AG04450 (cell line): ENCODE measurements around the gene NFIB. TPM values are rescaled to one million over a fixed set of nuclear protein-coding genes. Genes with fewer than 3 reads are reported as not detected.

Source experiments
- CTCF ChIA-PET: fragments of 300-600, 350-600 bp; formaldehyde crosslinking; extraction: SDS; loops from one replicate; lab custom pipeline; 2022; ENCODE audit warnings: antibody characterized with exemption, inconsistent platforms; lab: Charles Lee
- POLR2A ChIA-PET: fragments of 350-600 bp; formaldehyde crosslinking; extraction: SDS; loops from one replicate; lab custom pipeline; 2021; ENCODE audit warnings: antibody characterized with exemption, inconsistent platforms; lab: Yijun Ruan, JAX
- DNase-seq: peaks from one replicate; pipeline ENCODE4 v3.0.0-alpha.2; 2011; ENCODE audit warnings: low read depth, low spot score
- H3K27ac ChIP-seq: one replicate; pipeline ENCODE4 v1.5.1; 2012; ENCODE audit warnings: low read depth, low read length, control low read depth
- H3K27me3 ChIP-seq: one replicate; pipeline ENCODE4 v1.6.0; 2012; ENCODE audit warnings: low read length; ENCODE audit not compliant: control insufficient read depth, insufficient read depth
- H3K4me3 ChIP-seq: 2 replicates; pipeline ENCODE4 v1.5.1; 2011; ENCODE audit warnings: mild to moderate bottlenecking, low read depth, low read length, control low read depth
- H3K9me3 ChIP-seq: 2 replicates; pipeline ENCODE4 v1.5.1; 2012; ENCODE audit warnings: low read length; ENCODE audit not compliant: control insufficient read depth, insufficient read depth
- polyA plus RNA-seq: library from polyadenylated mRNA; depleted of rRNA; stranded (reverse); fragments of >200 nt; gene quantifications from 2 replicates; pipeline ENCODE4 v1.2.3, GENCODE V29; 2011
- TF ChIP-seq, protein P1 (sequence below): IDR thresholded peaks from 2 replicates; pipeline ENCODE4 v1.5.1; 2011; ENCODE audit warnings: low read depth, low read length, control low read depth, inconsistent platforms

The NFIB gene
- polyA plus RNA-seq, 1 experiment, result 2.2 TPM

DNA sequence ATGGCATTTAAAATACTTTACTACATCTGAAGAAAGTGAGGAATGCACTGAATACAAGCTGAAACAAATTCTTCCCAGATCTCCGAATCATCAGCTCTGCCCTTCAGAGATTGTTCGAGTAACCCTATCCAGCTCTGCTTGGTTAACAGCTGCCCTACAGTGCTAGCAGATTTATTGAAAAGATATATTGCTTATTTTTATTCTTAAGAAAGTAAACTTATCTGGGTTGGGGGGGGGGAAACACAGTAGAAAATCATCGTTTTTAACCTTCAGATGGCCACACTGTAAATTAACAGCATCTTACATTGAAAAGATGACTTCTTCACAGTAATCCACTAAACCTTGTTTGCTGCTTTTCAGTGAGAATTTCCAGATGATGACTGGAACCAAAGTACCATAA lies 210.8 kb downstream of the NFIB start:
- ChIA-PET POLR2A (interaction anchor here (0.6 to 0.7 kb wide), 2 partner anchors 212 to 1116 kb away, joined by 3 to 9 read pairs; no protein-coding TSS in a partner anchor), CTCF (interaction anchor here (0.7 to 1.3 kb wide), 3 partner anchors 157 to 326 kb away, joined by 3 read pairs; no protein-coding TSS in a partner anchor)
- Histone ChIP-seq H3K9me3 (no peaks in the 10 kb centered on the region), H3K27ac (no peak overlapping the region), H3K27me3 (no peaks in the 10 kb centered on the region), H3K4me3 (no peak overlapping the region)
- TF ChIP-seq, protein P1, sequence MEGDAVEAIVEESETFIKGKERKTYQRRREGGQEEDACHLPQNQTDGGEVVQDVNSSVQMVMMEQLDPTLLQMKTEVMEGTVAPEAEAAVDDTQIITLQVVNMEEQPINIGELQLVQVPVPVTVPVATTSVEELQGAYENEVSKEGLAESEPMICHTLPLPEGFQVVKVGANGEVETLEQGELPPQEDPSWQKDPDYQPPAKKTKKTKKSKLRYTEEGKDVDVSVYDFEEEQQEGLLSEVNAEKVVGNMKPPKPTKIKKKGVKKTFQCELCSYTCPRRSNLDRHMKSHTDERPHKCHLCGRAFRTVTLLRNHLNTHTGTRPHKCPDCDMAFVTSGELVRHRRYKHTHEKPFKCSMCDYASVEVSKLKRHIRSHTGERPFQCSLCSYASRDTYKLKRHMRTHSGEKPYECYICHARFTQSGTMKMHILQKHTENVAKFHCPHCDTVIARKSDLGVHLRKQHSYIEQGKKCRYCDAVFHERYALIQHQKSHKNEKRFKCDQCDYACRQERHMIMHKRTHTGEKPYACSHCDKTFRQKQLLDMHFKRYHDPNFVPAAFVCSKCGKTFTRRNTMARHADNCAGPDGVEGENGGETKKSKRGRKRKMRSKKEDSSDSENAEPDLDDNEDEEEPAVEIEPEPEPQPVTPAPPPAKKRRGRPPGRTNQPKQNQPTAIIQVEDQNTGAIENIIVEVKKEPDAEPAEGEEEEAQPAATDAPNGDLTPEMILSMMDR, result no peak
- no peak for DNase-seq

DNA sequence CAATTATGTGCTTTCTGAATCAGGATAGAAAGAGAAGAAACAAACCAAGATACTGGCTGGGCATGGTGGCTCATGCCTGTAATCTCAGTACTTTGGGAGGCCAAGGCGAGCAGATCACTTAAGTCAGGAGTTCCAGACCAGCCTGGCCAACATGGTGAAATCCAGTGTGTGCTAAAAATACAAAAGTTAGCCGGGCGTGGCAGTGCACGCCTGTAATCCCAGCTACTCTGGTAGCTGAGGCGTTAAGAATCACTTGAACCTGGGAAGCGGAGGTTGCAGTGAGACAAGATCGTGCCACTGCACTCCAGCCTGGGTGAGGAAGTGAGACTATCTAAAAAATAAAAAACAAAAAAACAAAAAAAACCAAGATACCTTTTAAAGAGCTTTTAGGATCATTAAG lies 214.2 kb downstream of the NFIB start:
- no peak for DNase-seq
- Histone ChIP-seq H3K4me3 (no peak overlapping the region), H3K27ac (no peak overlapping the region), H3K9me3 (no peaks in the 10 kb centered on the region), H3K27me3 (no peaks in the 10 kb centered on the region)
- ChIA-PET POLR2A (no interaction called here), CTCF (no interaction called here)
- TF ChIP-seq, protein P1, result no peak

DNA sequence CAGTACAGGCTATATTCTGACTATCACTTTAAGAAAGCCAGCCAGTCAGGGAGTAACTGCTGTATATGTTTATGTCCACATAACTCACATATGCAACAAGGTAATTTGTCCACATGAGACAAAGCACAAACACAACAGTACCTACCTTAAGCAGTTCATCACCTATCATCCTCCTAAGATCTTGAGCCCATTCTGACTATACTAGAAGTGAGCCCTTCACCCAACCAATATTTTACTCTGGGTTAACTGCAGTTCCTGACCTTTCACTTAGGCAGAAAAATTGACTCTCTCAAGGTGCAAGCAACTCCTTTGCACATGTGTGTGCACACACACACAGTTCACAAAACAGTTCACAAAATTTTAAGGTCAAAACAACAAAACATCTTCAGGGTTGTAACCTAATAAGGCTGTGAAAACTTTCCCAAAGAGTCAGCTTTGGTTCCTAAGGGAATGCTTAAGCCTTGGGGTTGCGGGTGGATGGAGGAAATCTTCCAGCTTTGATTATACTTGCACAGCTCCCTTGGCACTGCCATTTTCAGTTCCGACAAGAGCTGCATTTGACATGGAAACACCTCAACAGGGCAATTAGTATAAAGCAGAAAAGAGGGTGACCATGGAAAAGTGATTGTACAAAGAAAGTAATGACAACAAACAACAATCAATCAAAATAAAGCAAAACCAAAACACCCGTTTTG lies 215.3 kb downstream of the NFIB start:
- DNase-seq, result no peak
- ChIA-PET CTCF (no interaction called here), POLR2A (no interaction called here)
- Histone ChIP-seq H3K27ac (no peak overlapping the region), H3K27me3 (no peaks in the 10 kb centered on the region), H3K4me3 (no peak overlapping the region), H3K9me3 (no peaks in the 10 kb centered on the region)
- TF ChIP-seq, protein P1, result no peak

DNA sequence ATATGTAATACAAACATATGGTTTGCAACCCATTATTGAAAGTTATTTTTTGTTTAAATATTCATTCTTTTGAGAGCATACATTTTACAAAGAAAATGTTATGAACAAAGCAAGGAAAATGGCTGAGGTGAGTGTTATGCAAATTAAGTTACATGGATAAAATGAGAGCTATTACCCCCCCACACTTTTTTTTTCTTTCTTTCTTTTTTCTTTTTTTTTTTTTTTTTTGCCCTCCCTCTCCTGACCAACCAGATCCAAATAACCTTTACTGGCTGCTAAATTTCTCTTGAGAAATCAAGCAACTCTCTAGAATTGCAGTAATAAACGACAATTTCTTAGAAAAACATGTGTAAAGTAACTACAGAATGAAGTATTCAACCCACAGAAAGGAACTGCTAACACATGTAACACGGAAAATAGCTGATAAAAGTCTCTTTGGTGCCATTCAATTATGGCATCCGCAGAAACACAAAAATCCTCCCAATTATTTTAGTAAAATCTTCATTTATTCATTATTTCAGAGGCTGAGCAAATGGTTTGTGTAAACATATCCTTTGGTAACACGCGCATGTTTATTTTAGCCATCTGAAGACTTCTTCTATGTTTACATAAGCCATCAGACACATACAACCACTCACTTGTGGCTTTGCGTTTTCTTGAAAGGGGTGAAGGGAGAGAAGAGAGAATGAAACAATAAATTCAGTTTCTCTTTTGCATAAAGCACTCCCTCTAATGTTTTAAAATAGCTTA lies 216.1 kb downstream of the NFIB start:
- ChIA-PET CTCF (interaction anchor here (0.6 kb wide), 1 partner anchor 168 kb away, joined by 3 read pairs; no protein-coding TSS in a partner anchor), POLR2A (no interaction called here)
- no peaks in the 10 kb centered on the region for H3K27me3 ChIP-seq
- DNase-seq, result peak; percentile 30
- H3K27ac ChIP-seq, result no peak overlapping the region
- TF ChIP-seq, protein P1, result no peak
- no peaks in the 10 kb centered on the region for H3K9me3 ChIP-seq
- no peak overlapping the region for H3K4me3 ChIP-seq

DNA sequence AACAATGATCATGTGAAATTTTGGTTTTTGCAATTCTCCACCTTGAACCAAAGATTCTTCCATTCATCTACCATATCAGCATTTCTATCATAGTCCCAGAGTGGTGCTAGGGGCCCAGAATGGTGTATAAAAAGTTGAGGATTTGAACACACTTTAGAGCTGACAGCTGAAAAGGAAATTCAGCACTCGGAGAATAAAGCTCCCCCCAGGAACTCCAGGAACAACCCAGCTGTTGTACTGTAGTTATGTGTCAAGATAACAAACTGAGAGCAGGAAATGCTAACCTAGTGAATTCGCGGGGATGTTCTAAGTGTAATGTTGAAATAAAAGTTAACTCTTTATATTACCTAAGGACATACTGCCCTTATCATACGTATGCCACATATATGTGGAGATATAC lies 216.7 kb downstream of the NFIB start:
- TF ChIP-seq, protein P1, result no peak
- H3K4me3 ChIP-seq, result no peak overlapping the region
- H3K27me3 ChIP-seq, result no peaks in the 10 kb centered on the region
- CTCF ChIA-PET, result interaction anchor here (0.6 kb wide), 1 partner anchor 168 kb away, joined by 3 read pairs; no protein-coding TSS in a partner anchor
- POLR2A ChIA-PET, result no interaction called here
- H3K9me3 ChIP-seq, result no peaks in the 10 kb centered on the region
- no peak for DNase-seq
- no peak overlapping the region for H3K27ac ChIP-seq
